ENCODE measurements around the gene GMPS.

Gene GMPS

GRCh38 chr3:155991847-155992246, 121.4 kb downstream of the GMPS start:
- H3K27ac ChIP-seq (ENCODE audit: low read depth, low read length): no peak overlapping the region
- no peaks in the 10 kb centered on the region for H3K36me3 ChIP-seq (ENCODE audit: insufficient read depth, low read length)
- H3K4me1 ChIP-seq (ENCODE audit: control insufficient read depth, insufficient read depth, low read length, unreplicated experiment): no peaks in the 10 kb centered on the region
- no peak overlapping the region for H2AFZ ChIP-seq (ENCODE audit: low read length, unreplicated experiment)
- no peak overlapping the region for H3K4me3 ChIP-seq (ENCODE audit: low read depth, low read length)
- H3K27me3 ChIP-seq (ENCODE audit: insufficient read depth, low read length): no peaks in the 10 kb centered on the region
- H3K79me2 ChIP-seq (ENCODE audit: control insufficient read depth, insufficient read depth, low read length, unreplicated experiment): no peaks in the 10 kb centered on the region

Measured in ACC112 (cell line).